HG02763 (cell line): Measurements from ENCODE around the gene ZNF333.
"Not testable (repeated sequence)": the region's sequence is repeated elsewhere in the genome, so short reads cannot be mapped to it uniquely, and the experiment has no call there.

Experiments
- ATAC-seq: cut with Tn5 transposase; IDR thresholded peaks from one replicate; pipeline ENCODE4 v1.9.1; 2021; ENCODE audit warnings: mild to moderate bottlenecking, moderate library complexity; ENCODE audit not compliant: unreplicated experiment

ZNF333 gene

DNA sequence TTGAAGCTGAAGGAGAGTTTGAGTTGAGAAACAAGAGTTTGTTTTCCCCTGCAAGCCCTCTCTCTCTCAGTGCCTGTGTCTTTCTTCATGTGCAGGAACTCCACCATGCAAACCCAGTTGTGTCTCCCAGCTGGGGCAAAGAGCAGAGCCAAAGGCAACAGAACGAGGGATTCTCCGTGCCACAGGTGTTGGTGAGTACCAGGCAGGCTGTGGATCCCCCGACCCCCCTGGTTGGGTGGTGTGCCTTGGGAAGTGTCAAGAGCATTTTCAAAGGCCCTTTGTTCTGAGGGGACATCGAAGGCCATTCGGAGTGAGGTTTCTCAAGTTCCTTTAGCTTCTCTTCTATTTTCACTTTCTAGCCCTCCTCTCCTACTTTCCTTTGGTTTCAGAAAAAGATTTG, 5.6 kb downstream of the ZNF333 start:
- no peak for ATAC-seq

DNA sequence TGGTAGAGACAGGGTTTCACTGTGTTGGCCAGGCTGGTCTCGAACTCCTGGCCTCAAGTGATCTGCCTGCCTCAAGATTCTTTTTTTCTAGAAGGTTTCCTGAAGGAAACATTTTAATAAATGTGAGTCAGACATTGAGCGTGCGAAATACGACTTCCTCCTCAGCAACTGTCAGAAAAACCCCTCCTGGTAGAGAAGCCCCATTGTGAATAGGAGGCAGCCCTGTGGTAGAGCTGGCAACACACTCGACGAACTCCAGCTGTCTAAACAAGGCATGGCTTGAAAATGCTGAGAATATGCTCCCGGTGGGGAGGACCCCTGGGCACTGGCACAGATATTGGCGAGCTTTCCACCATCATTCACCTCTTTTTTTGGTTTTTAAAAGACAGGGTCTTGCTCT, 9.8 kb downstream of the ZNF333 start:
- ATAC-seq = no peak

DNA sequence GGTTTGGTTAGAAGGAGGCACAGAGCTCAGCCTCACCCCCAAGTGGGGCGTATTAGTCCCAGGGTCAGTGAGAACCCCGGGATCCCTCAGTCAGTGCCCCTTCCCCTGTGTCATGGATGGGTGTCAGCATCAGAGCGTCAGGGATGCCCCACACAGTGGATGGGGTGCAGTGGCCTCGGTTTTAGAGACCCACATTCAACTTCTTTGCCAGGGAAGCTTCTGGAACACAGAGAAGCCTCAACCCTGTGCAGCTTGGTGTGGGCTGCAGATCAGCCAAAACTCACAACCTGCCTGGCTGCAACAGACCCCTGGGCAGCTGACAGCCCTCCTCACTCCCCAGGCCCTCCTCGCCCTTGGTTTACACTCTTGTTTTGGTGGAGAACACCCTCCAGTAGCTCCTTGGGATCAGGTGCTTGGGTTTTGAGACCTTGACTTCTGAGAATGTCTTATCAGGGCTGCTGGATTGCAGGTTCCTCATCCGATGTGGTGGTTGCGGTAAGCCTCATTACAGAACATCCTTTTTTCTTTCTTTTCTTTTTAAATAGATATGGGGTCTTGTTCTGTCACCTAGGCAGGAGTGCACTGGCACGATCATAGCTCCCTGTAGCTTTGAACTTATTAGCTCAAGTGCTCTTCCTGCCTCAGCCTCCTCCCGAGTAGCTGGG, 11.0 kb downstream of the ZNF333 start:
- no peak for ATAC-seq

DNA sequence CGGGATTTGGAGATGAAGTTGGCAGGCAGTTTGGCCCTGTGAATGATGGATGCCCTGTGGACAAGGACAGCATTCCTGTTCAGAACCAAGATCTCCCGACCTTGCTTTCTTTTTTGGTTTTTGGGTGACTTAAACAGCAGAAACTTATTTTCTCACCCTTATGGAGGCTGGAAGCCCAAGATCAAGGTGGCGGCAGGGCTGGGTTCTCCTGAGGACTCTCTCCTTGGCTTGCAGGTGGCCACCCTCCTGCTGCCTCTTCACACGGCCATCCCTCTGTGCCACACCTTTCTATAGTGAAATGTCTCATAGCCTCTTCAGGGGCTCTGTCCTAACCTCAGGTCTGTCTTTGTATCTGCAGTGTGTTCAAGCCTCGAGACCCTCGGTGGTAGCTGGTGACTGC, 14.0 kb downstream of the ZNF333 start:
- no peak for ATAC-seq

DNA sequence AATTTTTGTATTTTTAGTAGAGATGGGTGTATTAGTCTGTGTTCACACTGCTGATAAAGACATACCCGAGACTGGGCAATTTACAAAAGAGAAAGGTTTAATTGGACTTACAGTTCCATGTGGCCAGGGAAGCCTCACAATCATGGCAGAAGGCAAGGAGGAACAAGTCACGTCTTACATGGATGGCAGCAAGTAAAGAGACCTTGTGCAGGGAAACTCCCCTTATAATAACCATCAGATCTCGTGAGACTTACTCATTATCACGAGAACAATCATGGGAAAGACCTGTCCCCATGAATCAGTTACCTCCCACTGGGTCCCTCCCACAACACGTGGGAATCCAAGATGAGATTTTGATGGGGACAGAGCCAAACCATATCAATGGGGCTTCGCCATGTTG, 14.6 kb downstream of the ZNF333 start:
- ATAC-seq = no peak

DNA sequence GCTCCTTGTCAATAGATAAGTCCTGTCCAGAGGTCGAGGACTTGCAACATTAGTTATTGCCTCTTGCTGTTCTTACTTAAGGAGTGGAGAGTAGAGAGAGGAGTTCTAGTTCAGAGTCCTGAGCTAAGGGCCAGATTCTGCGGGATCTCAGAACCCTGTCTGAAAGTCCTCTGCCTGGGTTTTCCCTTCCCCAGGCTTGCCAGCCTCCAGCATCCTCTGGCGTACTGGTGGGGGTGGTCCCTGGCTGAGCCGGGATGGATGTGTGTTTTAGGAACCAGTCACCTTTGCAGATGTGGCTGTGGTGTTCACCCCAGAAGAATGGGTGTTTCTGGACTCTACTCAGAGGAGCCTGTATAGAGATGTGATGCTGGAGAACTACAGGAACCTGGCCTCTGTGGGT, 26.0 kb downstream of the ZNF333 start:
- no peak for ATAC-seq

DNA sequence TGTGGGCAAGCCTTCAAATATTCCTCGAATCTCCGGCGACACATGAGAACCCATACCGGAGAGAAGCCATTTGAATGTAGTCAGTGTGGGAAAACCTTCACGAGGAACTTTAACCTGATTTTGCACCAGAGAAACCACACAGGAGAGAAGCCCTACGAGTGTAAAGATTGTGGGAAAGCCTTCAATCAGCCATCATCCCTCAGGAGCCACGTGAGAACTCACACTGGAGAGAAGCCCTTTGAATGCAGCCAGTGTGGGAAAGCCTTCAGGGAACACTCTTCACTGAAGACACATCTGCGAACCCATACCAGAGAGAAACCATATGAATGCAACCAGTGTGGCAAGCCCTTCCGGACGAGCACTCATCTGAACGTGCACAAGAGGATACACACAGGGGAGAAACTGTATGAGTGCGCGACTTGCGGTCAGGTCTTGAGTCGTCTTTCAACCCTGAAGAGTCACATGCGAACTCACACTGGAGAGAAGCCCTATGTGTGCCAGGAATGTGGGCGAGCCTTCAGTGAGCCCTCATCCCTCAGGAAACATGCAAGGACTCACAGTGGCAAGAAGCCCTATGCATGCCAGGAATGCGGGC, 28.8 kb downstream of the ZNF333 start:
- no peak for ATAC-seq

DNA sequence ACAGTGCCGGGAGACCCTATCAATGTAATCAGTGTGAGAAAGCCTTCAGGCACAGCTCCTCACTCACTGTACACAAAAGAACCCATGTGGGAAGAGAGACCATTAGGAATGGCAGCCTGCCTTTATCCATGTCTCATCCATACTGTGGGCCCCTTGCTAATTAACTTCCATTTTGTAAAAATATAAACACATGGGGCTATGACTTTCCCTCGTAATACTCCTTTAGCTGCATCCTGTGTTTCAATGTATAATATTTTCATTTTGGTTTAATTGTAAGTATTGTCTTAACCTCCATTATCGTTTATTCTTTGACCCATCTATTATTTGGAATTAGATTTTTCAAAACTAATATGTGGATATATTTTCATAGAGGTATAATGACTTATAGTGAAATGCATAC, 29.3 kb downstream of the ZNF333 start:
- no peak for ATAC-seq

DNA sequence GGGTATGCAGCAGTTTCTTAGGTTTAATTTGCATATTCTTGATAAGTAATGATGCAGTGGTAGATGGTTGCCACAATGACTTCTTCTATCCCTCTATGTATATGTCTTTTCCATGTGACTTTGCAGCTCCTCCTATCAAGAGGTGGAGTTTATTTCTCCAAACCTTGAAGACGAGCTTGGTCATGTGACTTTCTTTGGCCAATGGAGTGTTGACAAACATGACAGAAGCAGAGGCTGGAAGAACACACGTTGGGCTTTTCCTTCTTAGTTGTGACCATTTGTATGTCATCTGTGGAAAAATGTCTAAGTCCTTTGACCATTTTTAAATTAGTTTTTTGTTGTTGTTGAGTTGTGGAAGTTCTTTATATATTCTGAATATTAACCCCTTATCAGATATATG, 32.3 kb downstream of the ZNF333 start:
- no peak for ATAC-seq

DNA sequence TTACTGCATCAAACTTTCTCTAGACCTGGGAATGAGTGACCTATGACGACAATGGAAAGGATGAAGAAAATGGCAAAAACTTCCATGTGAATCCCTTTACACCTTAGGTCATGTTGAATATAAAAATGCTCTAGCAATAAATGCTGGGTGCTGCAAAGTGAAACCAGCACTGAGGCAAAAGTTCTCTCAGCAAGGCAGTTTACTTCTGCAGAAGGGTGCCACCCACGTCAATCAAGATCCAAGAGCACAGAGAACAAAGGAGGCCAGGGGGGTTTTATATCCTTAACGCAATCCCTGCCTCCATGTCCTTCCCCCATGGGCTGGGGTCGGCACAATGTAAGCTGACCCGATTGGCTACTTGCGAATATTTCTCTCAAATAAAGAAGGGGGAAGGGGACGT, 38.7 kb downstream of the ZNF333 start:
- no peak for ATAC-seq

DNA sequence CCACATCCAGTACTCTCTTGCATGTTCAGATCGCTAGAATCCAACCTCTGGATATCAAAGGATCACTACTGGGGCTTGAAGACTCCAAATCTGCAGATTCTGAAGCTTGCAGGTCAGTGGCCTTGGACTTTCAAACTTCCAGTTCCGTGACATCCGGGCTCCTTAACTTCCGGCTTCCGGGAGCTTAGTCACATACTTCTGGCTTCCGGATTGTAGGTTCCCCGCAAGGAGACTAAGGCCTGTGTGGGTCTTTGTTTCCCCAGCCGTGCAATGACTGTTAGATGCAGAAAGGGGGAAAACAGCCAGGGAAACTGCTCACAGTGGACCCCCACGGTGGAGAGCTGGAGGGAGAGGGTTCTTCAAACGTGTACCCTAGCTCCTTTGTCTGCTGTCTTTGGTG, 41.4 kb downstream of the ZNF333 start:
- no peak for ATAC-seq

DNA sequence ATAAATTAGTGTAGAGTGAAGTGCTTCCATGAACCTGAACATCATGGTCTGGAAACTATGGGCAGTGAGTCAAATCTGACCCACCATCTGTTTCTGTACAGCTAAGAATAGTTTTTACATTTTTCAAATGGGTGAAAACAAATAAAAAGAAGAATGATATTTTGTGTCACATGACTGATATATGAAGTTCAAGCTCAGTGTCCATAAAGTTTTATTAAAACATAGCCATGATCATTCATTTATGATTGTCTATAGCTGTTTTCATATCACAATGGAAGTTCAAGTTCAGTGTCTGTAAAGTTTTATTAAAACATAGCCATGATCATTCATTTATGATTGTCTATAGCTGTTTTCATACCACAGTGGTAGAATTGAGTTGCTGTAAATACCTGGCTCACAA, 42.7 kb downstream of the ZNF333 start:
- no peak for ATAC-seq

DNA sequence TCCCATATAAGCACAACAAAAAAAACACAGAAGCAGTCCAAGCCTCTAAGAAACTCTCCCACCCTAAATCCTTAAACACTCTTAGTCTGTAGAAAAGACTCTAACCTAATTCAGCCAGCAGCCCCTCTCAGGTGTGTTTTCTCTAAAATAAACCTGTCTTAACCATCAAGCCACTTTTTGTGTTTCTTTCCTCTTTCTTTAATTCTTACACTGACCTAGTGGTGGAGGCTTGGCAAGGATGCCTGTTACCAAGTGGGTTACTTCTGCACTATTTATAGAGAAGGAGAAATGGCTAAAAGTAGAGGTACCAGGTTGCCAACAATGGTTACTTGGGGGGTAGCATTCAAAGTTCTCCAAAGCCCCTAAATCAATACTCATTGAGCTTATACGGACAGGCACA, 43.7 kb downstream of the ZNF333 start:
- no peak for ATAC-seq

DNA sequence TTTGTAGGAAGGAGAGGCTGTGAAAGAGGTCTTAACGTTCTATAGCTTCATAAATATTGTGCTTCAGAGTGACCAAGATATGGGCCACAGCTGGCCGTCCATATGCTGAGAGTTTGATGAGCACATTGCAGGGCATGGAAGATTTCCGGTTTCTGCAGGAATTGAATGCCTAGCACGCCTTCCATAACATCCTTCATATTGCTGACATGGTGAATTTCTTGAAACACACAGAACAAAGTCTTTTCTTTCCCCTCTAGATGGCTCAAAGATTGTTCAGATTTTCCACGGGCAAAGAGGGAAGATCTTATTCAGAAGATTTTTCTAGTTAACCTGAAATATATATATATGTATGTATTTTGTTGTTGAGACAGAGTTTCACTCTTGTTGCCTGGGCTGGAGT, 46.1 kb downstream of the ZNF333 start:
- no peak for ATAC-seq

DNA sequence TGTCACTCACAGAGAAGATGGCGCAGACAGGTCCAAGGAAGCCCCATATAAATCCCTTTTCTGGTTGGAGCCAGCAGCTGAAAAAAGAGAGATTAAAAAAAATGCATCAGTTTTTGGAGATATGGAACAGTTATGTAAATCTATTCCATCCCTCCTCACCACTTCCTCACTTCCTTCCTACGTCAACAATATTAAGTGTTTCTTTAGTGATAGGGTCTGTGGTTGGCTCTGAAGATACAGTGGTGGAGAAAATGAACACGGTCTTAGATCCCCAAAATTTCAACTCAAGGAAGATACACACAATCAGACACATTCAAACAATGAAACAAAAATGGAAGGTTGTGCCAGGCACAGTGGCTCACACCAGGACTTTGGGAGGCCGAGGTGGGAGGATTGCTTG, 57.0 kb downstream of the ZNF333 start:
- ATAC-seq = no peak

DNA sequence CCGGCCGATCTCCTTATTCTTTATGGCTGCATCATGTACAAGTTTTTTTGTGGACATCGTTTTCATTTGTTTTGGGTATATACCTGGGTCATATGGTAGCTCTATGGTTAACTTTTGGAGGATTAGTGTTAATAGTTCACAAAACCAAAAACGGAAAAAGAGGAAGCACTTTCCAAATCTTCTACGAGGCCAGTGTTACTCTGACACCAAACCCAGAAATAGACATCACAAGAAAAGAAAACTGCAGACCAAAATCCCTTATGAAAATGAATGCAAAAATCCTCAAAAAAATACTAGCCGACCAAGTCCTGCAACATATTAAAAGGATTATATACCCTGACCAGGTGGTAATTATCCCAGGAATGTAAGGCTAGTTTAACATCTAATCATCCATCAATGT, 58.8 kb downstream of the ZNF333 start:
- ATAC-seq = no peak

DNA sequence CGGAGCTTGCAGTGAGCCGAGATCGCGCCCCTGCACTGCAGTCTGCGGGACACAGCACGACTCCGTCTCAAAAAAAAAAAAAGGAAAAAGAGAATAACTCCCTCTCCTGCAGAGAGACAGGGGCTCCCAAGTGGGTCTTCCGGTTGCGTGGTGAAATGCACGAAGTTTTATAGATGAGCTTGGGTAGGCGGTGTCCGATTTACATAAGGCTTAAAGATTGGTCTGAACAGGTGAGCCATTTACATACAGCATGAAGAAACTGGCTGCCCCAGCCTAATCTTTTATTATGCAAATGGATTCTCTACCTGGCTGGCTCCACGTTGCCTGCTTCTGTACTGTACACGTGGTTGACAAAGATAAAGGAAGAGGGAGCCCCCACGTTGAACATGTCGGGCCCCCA, 69.0 kb downstream of the ZNF333 start:
- ATAC-seq = no peak

DNA sequence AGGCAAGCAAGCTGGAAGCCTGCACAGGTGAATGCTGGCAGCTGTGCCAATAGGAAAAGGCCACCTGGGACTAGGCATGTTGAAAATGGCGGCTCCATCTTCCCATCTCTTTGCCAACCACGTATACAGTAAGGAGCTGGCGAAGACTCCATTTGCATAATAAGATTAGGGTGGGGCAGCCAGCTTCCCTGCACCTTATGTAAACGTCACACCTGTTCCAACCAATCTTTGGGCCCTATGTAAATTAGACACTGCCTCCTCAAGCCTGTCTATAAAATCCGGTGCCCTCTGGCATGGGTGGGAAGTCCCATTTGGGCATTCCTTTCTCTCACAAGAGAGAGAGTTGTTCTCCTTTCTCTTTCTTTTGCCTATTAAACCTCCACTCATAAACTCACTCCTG, 71.8 kb downstream of the ZNF333 start:
- ATAC-seq = no peak

DNA sequence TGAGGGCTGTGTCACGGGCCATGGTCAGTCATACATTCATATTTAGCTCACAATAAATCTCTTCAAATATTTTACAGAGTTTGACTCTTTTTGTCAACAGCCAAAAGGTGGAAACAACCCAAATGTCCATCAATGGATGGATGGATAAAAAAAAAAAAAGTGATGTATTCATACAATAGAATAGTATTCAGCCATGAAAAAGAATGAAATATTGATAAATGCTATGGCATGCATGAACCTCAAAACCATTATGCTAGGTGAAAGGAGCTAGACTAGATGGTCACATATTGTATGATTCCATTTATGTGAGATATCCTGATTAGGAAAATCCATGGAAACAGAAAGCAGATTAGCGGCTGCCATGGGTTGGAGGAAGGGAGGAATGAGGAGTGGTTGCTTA, 72.3 kb downstream of the ZNF333 start:
- no peak for ATAC-seq

DNA sequence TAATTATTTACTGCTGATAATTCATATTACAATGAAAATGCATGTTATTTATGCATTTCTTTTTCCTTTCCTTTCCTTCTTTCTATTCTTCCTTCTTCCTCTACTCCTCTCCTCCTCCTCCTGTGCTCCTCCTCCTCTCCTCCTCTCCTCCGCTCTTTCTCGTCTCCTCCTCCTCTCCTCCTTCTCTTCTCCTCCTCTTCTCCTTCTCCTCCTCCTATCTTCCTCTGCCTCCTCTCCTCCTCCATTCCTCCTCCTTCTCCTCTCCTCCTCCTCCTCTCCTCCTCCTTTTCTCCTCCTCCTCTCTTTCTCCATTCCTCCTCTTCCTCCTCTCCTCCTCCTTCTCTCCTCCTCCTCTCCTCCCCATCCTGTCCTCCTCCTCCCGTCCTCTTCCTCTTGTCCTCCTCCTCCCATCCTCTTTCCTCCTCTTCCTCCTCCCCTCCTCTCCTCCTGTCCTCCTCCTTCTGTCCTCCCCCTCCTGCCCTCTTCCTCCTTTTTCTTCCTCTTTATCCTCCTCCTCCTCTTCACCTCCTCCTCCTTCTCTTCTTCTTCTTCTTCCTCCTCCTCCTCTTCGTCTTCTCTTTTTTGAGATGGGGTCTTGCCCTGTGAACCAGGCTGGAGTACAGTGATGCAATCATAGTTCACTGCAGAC, 73.8 kb downstream of the ZNF333 start:
- ATAC-seq = no peak

DNA sequence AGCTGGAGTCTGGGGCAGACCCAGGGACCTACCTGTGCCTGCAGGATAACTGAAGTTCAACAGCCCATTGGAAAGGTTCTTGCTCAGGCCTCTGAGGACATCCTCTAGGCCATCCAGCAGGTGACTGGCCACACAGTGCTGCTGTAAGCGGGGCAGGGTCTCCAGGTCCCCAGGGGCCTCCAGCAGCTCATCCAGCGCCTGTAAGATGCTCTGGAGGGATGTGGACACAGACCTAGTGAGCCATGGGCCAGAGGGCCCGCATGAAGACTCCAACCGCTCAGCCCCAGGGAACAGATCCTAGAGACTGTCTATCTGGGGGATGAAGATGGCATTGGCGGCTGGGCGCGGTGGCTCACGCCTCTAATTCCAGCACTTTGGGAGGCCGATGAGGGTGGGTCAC, 74.6 kb downstream of the ZNF333 start:
- ATAC-seq = no peak

DNA sequence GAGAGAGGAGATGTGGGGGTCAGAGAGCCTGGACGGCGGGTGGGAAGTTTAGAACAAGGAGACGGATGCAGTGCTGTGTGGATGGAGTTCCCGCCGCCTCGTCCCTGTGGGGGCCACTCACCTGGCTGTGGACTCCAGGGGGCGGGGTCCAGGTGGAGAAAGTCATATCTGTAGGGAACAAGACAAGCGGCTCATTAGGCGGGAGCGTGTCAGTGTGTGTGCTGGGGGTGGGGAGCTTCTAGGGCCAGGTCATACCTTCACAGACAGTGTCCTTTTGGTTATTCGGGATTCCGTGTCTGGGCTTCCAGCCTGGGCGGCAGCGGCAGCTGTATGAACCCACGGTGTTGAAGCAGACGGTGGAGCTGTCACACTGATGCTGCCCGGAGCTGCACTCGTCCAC, 75.6 kb downstream of the ZNF333 start:
- ATAC-seq = not testable (repeated sequence)

DNA sequence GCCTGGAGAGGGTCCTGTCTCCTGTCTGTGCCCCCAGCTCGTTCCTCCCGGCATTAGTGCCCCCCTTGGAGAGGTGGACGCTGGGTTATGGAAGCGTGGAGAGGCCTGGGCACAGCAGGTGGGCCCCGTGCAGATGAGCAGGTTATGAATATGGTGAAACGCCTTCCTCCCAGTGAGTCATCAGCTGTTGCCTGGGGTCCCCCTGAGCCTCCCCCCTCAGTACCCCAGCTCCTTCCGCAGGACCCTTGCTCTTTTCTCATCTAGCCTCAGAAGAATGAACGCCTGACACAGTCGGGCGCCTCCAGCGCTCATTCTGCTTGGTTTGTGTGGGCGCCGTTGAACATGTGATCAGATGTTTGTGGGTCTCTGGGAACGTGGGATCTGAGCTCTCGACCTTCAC, 76.0 kb downstream of the ZNF333 start:
- ATAC-seq = not testable (repeated sequence)
